A549 (cell line): ENCODE measurements around the gene SLC30A3. TPM values are rescaled to one million over a fixed set of nuclear protein-coding genes. Genes with fewer than 3 reads are reported as not detected.
A peak's percentile ranks its signal among the peaks of the same experiment; 100 is the strongest.

Source experiments
- ATAC-seq, 2 experiments: fragments of 200-7000 bp in 1 of 2; fragments of >200 bp in 1 of 2; cut with Nextera tagmentation in 1 of 2; cut with Tn5 transposase in 1 of 2; 3 replicates each; pipeline versions ENCODE4 v1.8.0 to v1.9.1; 2018 to 2020; ENCODE audit warnings: mild to moderate bottlenecking in 1 of 2, moderate library complexity in 1 of 2
- CTCF ChIA-PET: fragments of 300-600 bp; sonication (Branson Sonifier 250); formaldehyde crosslinking; extraction: SDS; loops from one replicate; lab custom pipeline; 2021; ENCODE audit warnings: antibody characterized with exemption, inconsistent platforms; lab: Yijun Ruan, JAX
- POLR2A ChIA-PET: fragments of 350-600 bp; formaldehyde crosslinking; extraction: SDS; loops from one replicate; lab custom pipeline; 2021; ENCODE audit warnings: antibody characterized with exemption, inconsistent platforms; lab: Yijun Ruan, JAX
- DNase-seq, 2 experiments: peaks; one replicate each; pipeline versions ENCODE4 v3.0.0 to v3.0.0-alpha.2; 2011 to 2016; ENCODE audit warnings: low read depth in 1 of 2, low spot score in 1 of 2
- FAIRE-seq: peaks from 2 replicates; lab custom pipeline; 2011; peaks lifted over from hg19 to GRCh38; lab: Jason Lieb, UNC
- H3K27ac ChIP-seq, 2 experiments: fragments of >200 bp; sonication (Bioruptor Twin); formaldehyde crosslinking; 3 replicates each; pipeline ENCODE4 v1.5.1; 2016 to 2017
- H3K4me1 ChIP-seq: fragments of >200 bp; sonication (Bioruptor Twin); formaldehyde crosslinking; 3 replicates; pipeline ENCODE4 v1.6.1; 2016
- H3K4me2 ChIP-seq: fragments of >200 bp; sonication (Bioruptor Twin); formaldehyde crosslinking; 3 replicates; pipeline ENCODE4 v1.6.1; 2016
- H3K4me3 ChIP-seq: fragments of >200 bp; sonication (Bioruptor Twin); formaldehyde crosslinking; 3 replicates; pipeline ENCODE4 v1.5.1; 2016
- H3K9me3 ChIP-seq: fragments of >200 bp; sonication (Bioruptor Twin); formaldehyde crosslinking; 3 replicates; pipeline ENCODE4 v1.6.1; 2016
- ATOH8 ChIP-seq: fragments of 250-450 bp; sonication (Bioruptor Pico); IDR thresholded peaks from 2 replicates; pipeline ENCODE4 v1.5.0; 2020; ENCODE audit warnings: low read depth, mild to moderate bottlenecking, moderate library complexity
- CBX8 ChIP-seq: fragments of 200-600 bp; sonication (generic); IDR thresholded peaks from 2 replicates; pipeline ENCODE4 v1.6.1; 2016
- CTCF ChIP-seq: fragments of >200 bp; sonication (Bioruptor Twin); formaldehyde crosslinking; IDR thresholded peaks from 3 replicates; pipeline ENCODE4 v1.5.1; 2016
- FOSL2 ChIP-seq, 2 experiments: fragments of 450-650 bp in 1 of 2; fragments of >200 bp in 1 of 2; sonication (Bioruptor Twin) in 1 of 2; formaldehyde crosslinking; IDR thresholded peaks; 2 replicates each; pipeline versions ENCODE4 v1.5.0 to v1.6.1; 2016 to 2020; ENCODE audit warnings: mild to moderate bottlenecking in 1 of 2, moderate library complexity in 1 of 2
- FOXS1 ChIP-seq: fragments of 250-450 bp; sonication (Bioruptor Pico); IDR thresholded peaks from 2 replicates; pipeline ENCODE4 v1.5.0; 2020; ENCODE audit warnings: mild to moderate bottlenecking, moderate library complexity
- NR3C1 ChIP-seq: fragments of >200 bp; sonication (Bioruptor Twin); formaldehyde crosslinking; IDR thresholded peaks from 3 replicates; pipeline ENCODE4 v1.6.1; 2017
- RAD21 ChIP-seq, 2 experiments: fragments of >200 bp in 1 of 2; sonication (Bioruptor Twin) in 1 of 2; formaldehyde crosslinking in 1 of 2; IDR thresholded peaks in 1 of 2; conservative IDR thresholded peaks in 1 of 2; 2 replicates in 1 of 2; 3 replicates in 1 of 2; pipeline ENCODE4 v1.6.1; 2012 to 2018; ENCODE audit warnings: inconsistent platforms in 1 of 2
- RARB ChIP-seq: fragments of 250-450 bp; sonication (Bioruptor Pico); IDR thresholded peaks from 2 replicates; pipeline ENCODE4 v1.8.0; 2021; ENCODE audit warnings: mild to moderate bottlenecking, moderate library complexity
- RFX5 ChIP-seq: fragments of 450-650 bp; IDR thresholded peaks from 2 replicates; pipeline ENCODE4 v1.7.1; 2014; ENCODE audit warnings: antibody characterized with exemption, mild to moderate bottlenecking, moderate library complexity
- RNF2 ChIP-seq: fragments of 200-600 bp; sonication (generic); IDR thresholded peaks from 2 replicates; pipeline ENCODE4 v1.6.1; 2016; ENCODE audit warnings: low read depth, mild to moderate bottlenecking, antibody characterized with exemption, moderate library complexity, borderline replicate concordance
- SMC3 ChIP-seq: fragments of >200 bp; sonication (Bioruptor Twin); formaldehyde crosslinking; IDR thresholded peaks from 3 replicates; pipeline ENCODE4 v1.6.1; 2018; ENCODE audit warnings: inconsistent platforms
- USF2 ChIP-seq: fragments of 450-650 bp; IDR thresholded peaks from 2 replicates; pipeline ENCODE4 v1.6.1; 2014; ENCODE audit warnings: antibody characterized with exemption
- WGBS: methylation state at CpG from one replicate; pipeline ENCODE4 v1.1.6; 2017; ENCODE audit errors: missing lambda C conversion rate; 5-methylcytosine and 5-hydroxymethylcytosine counted together
- polyA plus RNA-seq, 4 experiments: library from polyadenylated mRNA; depleted of rRNA in 3 of 4; stranded (reverse); fragments of >200 nt; fragmentation: RNase III in 1 of 4; extraction: RNeasy Plus Mini Kit Qiagen cat#74134 plus additional on column Dnase treatment in 1 of 4; gene quantifications; 2 replicates in 3 of 4; 3 replicates in 1 of 4; pipeline ENCODE4 v1.2.3, GENCODE V29; 2011 to 2017
- TF ChIP-seq, protein P1 (sequence below): fragments of 150-350 bp; IDR thresholded peaks from 2 replicates; pipeline ENCODE4 v1.6.1; 2014; ENCODE audit warnings: low read depth, mild to moderate bottlenecking, low read length
- TF ChIP-seq, protein P2 (sequence below): IDR thresholded peaks from 2 replicates; pipeline ENCODE4 v1.6.1; 2012

SLC30A3 gene
- polyA plus RNA-seq, 2 of the 4 experiments (the other 2 are of a cell fraction), result 0.90 to 1.9 TPM

GRCh38 chr2:27298391-27299080, 35.7 kb upstream of the SLC30A3 start (continued):
- TF ChIP-seq CTCF, result no peak
- no peak for TF ChIP-seq SMC3
- no peak for TF ChIP-seq RFX5
- TF ChIP-seq NR3C1, result no peak
- TF ChIP-seq RNF2, result no peak

GRCh38 chr2:27297195-27297594, 34.3 kb upstream of the SLC30A3 start:
- Histone ChIP-seq H3K4me1 (peaks cover 27% of the 10 kb centered on the region), H3K4me3 (no peak overlapping the region), H3K9me3 (no peaks in the 10 kb centered on the region), H3K4me2 (no peak overlapping the region), H3K27ac (no peak overlapping the region)
- TF ChIP-seq, protein P1, sequence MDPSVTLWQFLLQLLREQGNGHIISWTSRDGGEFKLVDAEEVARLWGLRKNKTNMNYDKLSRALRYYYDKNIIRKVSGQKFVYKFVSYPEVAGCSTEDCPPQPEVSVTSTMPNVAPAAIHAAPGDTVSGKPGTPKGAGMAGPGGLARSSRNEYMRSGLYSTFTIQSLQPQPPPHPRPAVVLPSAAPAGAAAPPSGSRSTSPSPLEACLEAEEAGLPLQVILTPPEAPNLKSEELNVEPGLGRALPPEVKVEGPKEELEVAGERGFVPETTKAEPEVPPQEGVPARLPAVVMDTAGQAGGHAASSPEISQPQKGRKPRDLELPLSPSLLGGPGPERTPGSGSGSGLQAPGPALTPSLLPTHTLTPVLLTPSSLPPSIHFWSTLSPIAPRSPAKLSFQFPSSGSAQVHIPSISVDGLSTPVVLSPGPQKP, result no peak
- TF ChIP-seq USF2, result peak; percentile 53; the same call in 1 of the 2 replicates
- DNase-seq (no peak), FAIRE-seq (no peak), ATAC-seq (no peak)
- WGBS, result 80% methylated on average over 3 of the region's 3 CpGs
- CTCF ChIA-PET, result interaction anchor here (1.3 to 20.5 kb wide), 6 partner anchors 16 to 199 kb away, joined by 3 to 394 read pairs (median 82); partner anchors contain the start of genes DNAJC5G, SLC30A3 and TRIM54
- POLR2A ChIA-PET, result no interaction called here

GRCh38 chr2:27296481-27296880, 33.6 kb upstream of the SLC30A3 start:
- no peak for TF ChIP-seq ATOH8 (CRISPR knock-in tag)
- TF ChIP-seq FOSL2 (IDR thresholded peaks at IDR 0.05), result no peak
- no peak for TF ChIP-seq FOSL2 (CRISPR knock-in tag; IDR thresholded peaks at IDR 0.05)
- TF ChIP-seq, protein P2, sequence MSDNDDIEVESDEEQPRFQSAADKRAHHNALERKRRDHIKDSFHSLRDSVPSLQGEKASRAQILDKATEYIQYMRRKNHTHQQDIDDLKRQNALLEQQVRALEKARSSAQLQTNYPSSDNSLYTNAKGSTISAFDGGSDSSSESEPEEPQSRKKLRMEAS, result no peak
- TF ChIP-seq RAD21 (conservative IDR thresholded peaks at IDR 0.05 in 1 of 2, IDR thresholded peaks at IDR 0.05 in 1 of 2), result no peak
- TF ChIP-seq CTCF, result no peak
- TF ChIP-seq CBX8, result no peak
- no peak for TF ChIP-seq RARB (CRISPR knock-in tag)
- no peak for TF ChIP-seq FOXS1 (CRISPR knock-in tag)
- Histone ChIP-seq H3K27ac (no peak overlapping the region), H3K4me3 (no peak overlapping the region), H3K9me3 (no peaks in the 10 kb centered on the region), H3K4me2 (no peak overlapping the region), H3K4me1 (peaks cover 34% of the 10 kb centered on the region)
- FAIRE-seq (no peak), ATAC-seq (no peak), DNase-seq (no peak)
- ChIA-PET POLR2A (no interaction called here), CTCF (interaction anchor here (1.7 to 20.5 kb wide), 4 partner anchors 16 to 198 kb away, joined by 5 to 394 read pairs (median 176); partner anchors contain the start of genes DNAJC5G, SLC30A3 and TRIM54)
- WGBS, result 81% methylated on average over 4 of the region's 4 CpGs
